Measurements from ENCODE around the gene PHYH. TPM values are rescaled to one million over a fixed set of nuclear protein-coding genes. Genes with fewer than 3 reads are reported as not detected.

The PHYH gene
- total RNA-seq, 1 donor from 2014 or later: 8.3 TPM

GRCh38 chr10:13322615-13323148 is 22.8 kb upstream of the PHYH start:
- TF ChIP-seq CTCF (IDR thresholded peaks at IDR 0.05; ENCODE audit: insufficient read depth, low read depth, low read length): no peak
- no peak for TF ChIP-seq EZH2 (IDR thresholded peaks at IDR 0.05; ENCODE audit: insufficient read depth, low read length)
- Mint-ChIP-seq H3K36me3 (ENCODE audit: low read depth, unreplicated experiment) (peaks cover 10% of the 10 kb centered on the region), H3K4me3 (ENCODE audit: unreplicated experiment) (no peak overlapping the region), H3K4me1 (ENCODE audit: low read depth, unreplicated experiment) (no peaks in the 10 kb centered on the region), H3K9me3 (ENCODE audit: unreplicated experiment) (no peaks in the 10 kb centered on the region), H3K27me3 (ENCODE audit: low read depth, unreplicated experiment) (no peaks in the 10 kb centered on the region), H3K27ac (ENCODE audit: unreplicated experiment) (no peak overlapping the region)
- Histone ChIP-seq H3K4me3 (ENCODE audit: insufficient read depth, low read depth, low read length) (no peak overlapping the region), H3K27me3 (ENCODE audit: insufficient read depth, low read length) (no peaks in the 10 kb centered on the region), H3K9ac (ENCODE audit: low read length) (no peak overlapping the region), H3K27ac (ENCODE audit: low read depth, low read length) (no peak overlapping the region), H4K20me1 (ENCODE audit: insufficient read depth, low read length) (no peaks in the 10 kb centered on the region), H3K79me2 (ENCODE audit: insufficient read depth, low read length) (no peaks in the 10 kb centered on the region), H3K36me3 (ENCODE audit: insufficient read depth, low read length) (peaks cover 25% of the 10 kb centered on the region), H3K4me1 (ENCODE audit: insufficient read depth, low read length) (no peaks in the 10 kb centered on the region), H3K4me2 (ENCODE audit: low read length) (no peak overlapping the region), H2AFZ (ENCODE audit: low read depth, low read length) (no peak overlapping the region), H3K9me3 (ENCODE audit: insufficient read depth, low read depth, low read length) (no peaks in the 10 kb centered on the region)
- no peak for DNase-seq (ENCODE audit: low read depth)
- FAIRE-seq: no peak

DNA sequence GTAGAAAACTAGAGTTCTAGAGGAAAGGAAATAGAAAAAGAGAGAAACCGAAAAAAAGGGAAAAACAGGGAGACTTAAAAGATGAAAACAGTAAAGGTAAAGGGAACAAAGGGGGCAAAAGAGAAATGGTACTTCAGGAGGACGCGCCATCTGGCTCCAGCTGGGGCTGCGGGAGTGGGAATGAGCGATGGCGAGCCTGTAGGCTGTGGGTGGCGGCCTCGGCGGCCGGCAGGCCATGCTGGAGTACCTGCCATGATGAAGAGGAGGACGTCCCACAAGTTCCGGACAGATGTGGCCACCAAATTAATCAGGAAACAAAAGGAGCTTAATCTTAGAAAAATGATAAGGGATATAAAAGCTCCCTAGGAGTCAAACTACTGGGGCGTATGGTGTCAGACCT is 21.7 kb upstream of the PHYH start:
- H3K36me3 Mint-ChIP-seq (ENCODE audit: low read depth, unreplicated experiment): peaks cover 10% of the 10 kb centered on the region
- H3K4me3 Mint-ChIP-seq (ENCODE audit: unreplicated experiment): no peak overlapping the region
- no peaks in the 10 kb centered on the region for H3K27me3 Mint-ChIP-seq (ENCODE audit: low read depth, unreplicated experiment)
- TF ChIP-seq CTCF (IDR thresholded peaks at IDR 0.05; ENCODE audit: insufficient read depth, low read depth, low read length) (no peak), EZH2 (IDR thresholded peaks at IDR 0.05; ENCODE audit: insufficient read depth, low read length) (no peak)
- Histone ChIP-seq H3K4me1 (ENCODE audit: insufficient read depth, low read length) (no peaks in the 10 kb centered on the region), H3K4me3 (ENCODE audit: insufficient read depth, low read depth, low read length) (no peak overlapping the region), H3K36me3 (ENCODE audit: insufficient read depth, low read length) (peaks cover 19% of the 10 kb centered on the region), H3K9me3 (ENCODE audit: insufficient read depth, low read depth, low read length) (no peaks in the 10 kb centered on the region), H4K20me1 (ENCODE audit: insufficient read depth, low read length) (no peaks in the 10 kb centered on the region), H3K9ac (ENCODE audit: low read length) (no peak overlapping the region), H2AFZ (ENCODE audit: low read depth, low read length) (no peak overlapping the region), H3K79me2 (ENCODE audit: insufficient read depth, low read length) (no peaks in the 10 kb centered on the region), H3K27me3 (ENCODE audit: insufficient read depth, low read length) (no peaks in the 10 kb centered on the region), H3K4me2 (ENCODE audit: low read length) (no peak overlapping the region), H3K27ac (ENCODE audit: low read depth, low read length) (no peak overlapping the region)
- FAIRE-seq: no peak
- H3K4me1 Mint-ChIP-seq (ENCODE audit: low read depth, unreplicated experiment): no peaks in the 10 kb centered on the region
- no peaks in the 10 kb centered on the region for H3K9me3 Mint-ChIP-seq (ENCODE audit: unreplicated experiment)
- DNase-seq (ENCODE audit: low read depth): no peak
- H3K27ac Mint-ChIP-seq (ENCODE audit: unreplicated experiment): no peak overlapping the region

DNA sequence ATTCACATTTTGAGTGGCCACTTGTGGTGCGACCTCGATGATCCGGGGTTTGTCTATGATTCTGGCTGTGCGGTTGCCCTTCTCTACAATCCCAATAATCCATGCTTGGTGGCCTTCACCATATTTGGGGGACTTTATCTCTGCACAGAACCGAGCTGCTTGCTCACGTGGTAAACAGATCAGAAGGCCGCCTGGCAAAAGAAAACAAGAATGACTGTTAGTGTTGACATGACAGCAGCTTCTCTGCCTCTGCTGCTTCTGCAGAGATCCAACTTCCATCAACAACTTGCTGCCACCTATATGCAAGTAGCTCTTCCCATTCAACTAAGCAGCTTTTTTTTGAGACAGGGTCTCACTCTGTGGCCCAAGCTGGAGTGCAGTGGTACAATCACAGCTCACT is 19.3 kb upstream of the PHYH start:
- H3K4me3 ChIP-seq (ENCODE audit: insufficient read depth, low read depth, low read length): no peak overlapping the region
- Mint-ChIP-seq H3K4me3 (ENCODE audit: unreplicated experiment) (no peak overlapping the region), H3K9me3 (ENCODE audit: unreplicated experiment) (no peaks in the 10 kb centered on the region), H3K4me1 (ENCODE audit: low read depth, unreplicated experiment) (no peaks in the 10 kb centered on the region), H3K27me3 (ENCODE audit: low read depth, unreplicated experiment) (no peaks in the 10 kb centered on the region), H3K36me3 (ENCODE audit: low read depth, unreplicated experiment) (peaks cover 6% of the 10 kb centered on the region), H3K27ac (ENCODE audit: unreplicated experiment) (no peak overlapping the region)
- no peak overlapping the region for H2AFZ ChIP-seq (ENCODE audit: low read depth, low read length)
- no peak overlapping the region for H3K4me2 ChIP-seq (ENCODE audit: low read length)
- H3K9ac ChIP-seq (ENCODE audit: low read length): no peak overlapping the region
- FAIRE-seq (no peak), DNase-seq (ENCODE audit: low read depth) (no peak)
- H3K36me3 ChIP-seq (ENCODE audit: insufficient read depth, low read length): peaks cover 11% of the 10 kb centered on the region
- H3K4me1 ChIP-seq (ENCODE audit: insufficient read depth, low read length): no peaks in the 10 kb centered on the region
- no peaks in the 10 kb centered on the region for H3K27me3 ChIP-seq (ENCODE audit: insufficient read depth, low read length)
- H3K9me3 ChIP-seq (ENCODE audit: insufficient read depth, low read depth, low read length): no peaks in the 10 kb centered on the region
- H3K27ac ChIP-seq (ENCODE audit: low read depth, low read length): no peak overlapping the region
- H4K20me1 ChIP-seq (ENCODE audit: insufficient read depth, low read length): no peaks in the 10 kb centered on the region
- no peaks in the 10 kb centered on the region for H3K79me2 ChIP-seq (ENCODE audit: insufficient read depth, low read length)
- TF ChIP-seq EZH2 (IDR thresholded peaks at IDR 0.05; ENCODE audit: insufficient read depth, low read length): no peak

All from astrocyte (in vitro differentiated cells and primary cell).